Ovary (tissue), 9 donors: ENCODE measurements around the gene FAM13C. TPM values are rescaled to one million over a fixed set of nuclear protein-coding genes. Genes with fewer than 3 reads are reported as not detected.
"Not testable (repeated sequence)": the region's sequence is repeated elsewhere in the genome, so short reads cannot be mapped to it uniquely, and the experiment has no call there.

Experiments
- DNase-seq, 5 donors: peaks; one replicate each; pipeline ENCODE4 v3.0.0-alpha.2; 2019 to 2020
- H3K27ac ChIP-seq, 2 donors: fragments of 200-600 bp; one replicate each; pipeline versions ENCODE4 v1.5.1 to v1.8.0; 2019 to 2022
- H3K27me3 ChIP-seq: fragments of 200-600 bp; one replicate; pipeline ENCODE4 v1.8.0; 2022
- H3K36me3 ChIP-seq: fragments of 200-600 bp; sonication (generic); one replicate; pipeline ENCODE4 v1.5.1; 2019
- H3K4me1 ChIP-seq: one replicate; pipeline ENCODE4 v1.8.1; 2013; ENCODE audit warnings: mild to moderate bottlenecking, moderate library complexity; ENCODE audit not compliant: insufficient read depth
- H3K4me3 ChIP-seq: fragments of 200-600 bp; sonication (generic); one replicate; pipeline ENCODE4 v1.5.1; 2017
- H3K9me3 ChIP-seq, 2 donors: fragments of 200-600 bp in 1 of 2; sonication (generic) in 1 of 2; one replicate each; pipeline versions ENCODE4 v1.5.1 to v1.8.1; 2013 to 2019; ENCODE audit warnings: mild to moderate bottlenecking in 1 of 2, moderate library complexity in 1 of 2
- CTCF ChIP-seq, 3 donors: fragments of 450-650 bp in 2 of 3; fragments of 200-600 bp in 1 of 3; IDR thresholded peaks; one replicate each; pipeline versions ENCODE4 v1.5.1 to v1.8.0; 2016 to 2022; ENCODE audit warnings: antibody characterized with exemption in 3 of 3, mild to moderate bottlenecking in 1 of 3
- EP300 ChIP-seq: sonication (generic); formaldehyde crosslinking; IDR thresholded peaks from one replicate; pipeline ENCODE4 v1.6.1; 2017; ENCODE audit warnings: antibody characterized with exemption
- POLR2A ChIP-seq: fragments of 450-650 bp; IDR thresholded peaks from one replicate; pipeline ENCODE4 v1.6.1; 2017; ENCODE audit warnings: antibody characterized with exemption, mild to moderate bottlenecking, moderate library complexity
- WGBS, 3 donors: extraction: QIAGEN DNeasy Blood & Tissue Kit in 1 of 3; methylation state at CpG; one replicate each; pipeline versions ENCODE4 v1.1.5 to v1.1.7; 2013 to 2017; 5-methylcytosine and 5-hydroxymethylcytosine counted together
- intact Hi-C, 4 donors: fragments of 100-400 bp; cut with DNase I; formaldehyde crosslinking; loops; one replicate each; pipeline versions ENCODE4 v1.11.0 to v1.15.1; 2022 to 2023
- polyA plus RNA-seq, 2 donors: library from polyadenylated mRNA; stranded (reverse); fragments of 200-250 nt in 1 of 2; fragments of 350-450 nt in 1 of 2; fragmentation: Illumina TruSeq in 1 of 2; extraction: RNeasy Lipid Tissue Mini Kit (QIAGEN cat#74804) in 1 of 2; gene quantifications; one replicate each; pipeline ENCODE4 v1.2.3, GENCODE V29; 2013 to 2014
- total RNA-seq, 7 donors: library from RNA; depleted of rRNA in 2 of 7; stranded (reverse); fragments of >200 nt in 2 of 7; fragmentation: NEBNext Ultra II Directional in 3 of 7; extraction: Animal tissue kit (Norgen Biotek cat#: 25700) in 3 of 7; gene quantifications; one replicate each; pipeline versions ENCODE4 v1.1.0 to v1.2.4, GENCODE V29; 2016 to 2023
- donor health status: DM: no; HTN: no; CAD: no; lungs with moderate emphysema.
- donor health status: DM: no; HTN: no; CAD: no.
- donor health status: Bipolar disorder and iron deficiency.
- donor health status: DM: yes; HTN: yes; CAD: no.
- donor health status: DM: no; HTN: no; CAD: no.
- donor health status: DM: yes; HTN: yes; CAD: no.

Gene FAM13C
- total and polyA plus RNA-seq, 9 donors = 11.9 to 35.2 (median 20.2) TPM

DNA sequence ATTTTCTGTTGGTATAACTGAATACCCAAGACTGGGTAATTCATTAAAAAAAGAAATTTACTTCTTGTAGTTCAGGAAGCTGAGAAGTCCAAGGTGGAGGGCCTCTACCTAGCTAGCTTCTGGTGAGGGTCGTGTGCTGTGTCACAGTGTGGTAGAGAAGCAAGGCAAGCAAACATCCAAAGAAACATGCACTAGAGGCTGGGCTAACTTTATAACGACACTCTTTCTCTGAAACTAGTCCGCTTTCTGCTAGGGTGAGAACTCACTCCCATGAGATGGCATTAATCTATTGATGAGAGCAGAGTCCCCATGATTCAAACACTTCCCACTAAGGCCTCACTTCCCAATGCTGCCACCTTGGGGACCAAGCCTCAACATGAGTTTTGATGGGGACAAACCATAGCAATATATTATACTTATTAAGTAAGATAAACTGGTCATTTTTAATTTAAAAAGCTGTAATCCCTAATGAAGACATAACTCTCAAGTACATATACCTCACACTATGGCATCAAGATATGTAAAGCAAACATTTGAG lies 135.1 kb downstream of the FAM13C start:
- no peak overlapping the region for H3K27ac ChIP-seq
- TF ChIP-seq EP300 = no peak
- no peak for DNase-seq
- H3K4me1 ChIP-seq = no peaks in the 10 kb centered on the region
- WGBS, 3 donors = 95 to 97% (median 96%) methylated on average over 3 of the region's 3 CpGs
- no peak overlapping the region for H3K4me3 ChIP-seq
- no peaks in the 10 kb centered on the region for H3K9me3 ChIP-seq
- H3K27me3 ChIP-seq = no peaks in the 10 kb centered on the region
- intact Hi-C loops = loop anchor here in 1 of 4 donors (10.0 kb wide), 1 partner anchor 272 kb away; no protein-coding TSS in a partner anchor
- H3K36me3 ChIP-seq = no peaks in the 10 kb centered on the region

DNA sequence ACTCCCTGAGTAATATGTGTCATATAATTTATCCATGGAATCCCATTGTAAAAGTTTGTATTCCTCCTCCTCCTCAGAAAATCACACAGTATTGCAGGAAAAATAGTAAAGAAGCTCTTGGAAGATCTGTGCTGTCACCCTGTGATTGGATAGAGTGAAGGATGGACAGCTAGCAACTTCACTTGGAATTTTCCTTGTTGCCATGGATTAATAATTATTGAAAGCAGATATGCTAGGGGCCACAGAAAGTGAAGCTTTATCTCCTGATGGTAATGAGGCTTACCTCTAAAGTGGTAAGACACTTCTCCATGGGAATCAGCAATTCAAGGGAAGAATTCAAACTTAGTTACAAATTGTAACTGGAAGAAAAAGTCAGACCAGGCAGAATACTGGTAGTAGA lies 137.1 kb downstream of the FAM13C start:
- no peak overlapping the region for H3K27ac ChIP-seq
- H3K9me3 ChIP-seq = no peaks in the 10 kb centered on the region
- no peak overlapping the region for H3K4me3 ChIP-seq
- no peak for DNase-seq
- intact Hi-C loops = loop anchor here in 1 of 4 donors (10.0 kb wide), 1 partner anchor 270 kb away; no protein-coding TSS in a partner anchor
- no peaks in the 10 kb centered on the region for H3K36me3 ChIP-seq
- no peaks in the 10 kb centered on the region for H3K27me3 ChIP-seq
- H3K4me1 ChIP-seq = no peaks in the 10 kb centered on the region
- TF ChIP-seq POLR2A (no peak), CTCF (IDR thresholded peaks at IDR 0.05) (no peak), EP300 (no peak)

- 55 to 64% (median 60%) methylated on average over 2 of the region's 2 CpGs for WGBS, 3 donors
- not testable (repeated sequence) for H3K4me3 ChIP-seq, H3K27me3 ChIP-seq, H3K9me3 ChIP-seq, H3K36me3 ChIP-seq, H3K4me1 ChIP-seq, DNase-seq, H3K27ac ChIP-seq
- intact Hi-C loops = loop anchor here in 1 of 4 donors (10.0 kb wide), 1 partner anchor 269 kb away; no protein-coding TSS in a partner anchor
Measured at GRCh38 chr10:59223597-59223996, 138.8 kb downstream of the FAM13C start.

- Histone ChIP-seq H3K4me3 (no peak overlapping the region), H3K27me3 (no peaks in the 10 kb centered on the region), H3K36me3 (no peaks in the 10 kb centered on the region), H3K4me1 (no peaks in the 10 kb centered on the region), H3K27ac (no peak overlapping the region), H3K9me3 (no peaks in the 10 kb centered on the region)
- TF ChIP-seq CTCF (IDR thresholded peaks at IDR 0.05) = no peak
- TF ChIP-seq EP300 = no peak
- TF ChIP-seq POLR2A = no peak
- intact Hi-C loops = loop anchor here in 1 of 4 donors (10.0 kb wide), 1 partner anchor 268 kb away; no protein-coding TSS in a partner anchor
- no peak for DNase-seq
Measured at GRCh38 chr10:59222788-59223187, 139.6 kb downstream of the FAM13C start.

GRCh38 chr10:59216178-59216869 lies 146.0 kb downstream of the FAM13C start:
- no peak overlapping the region for H3K4me3 ChIP-seq
- WGBS, 3 donors = 58 to 62% (median 59%) methylated on average over 4 of the region's 4 CpGs
- no peak for DNase-seq
- H3K9me3 ChIP-seq = no peaks in the 10 kb centered on the region
- TF ChIP-seq CTCF (IDR thresholded peaks at IDR 0.05) = no peak
- no peak for TF ChIP-seq EP300
- no peak for TF ChIP-seq POLR2A
- H3K27ac ChIP-seq = no peak overlapping the region
- H3K4me1 ChIP-seq = no peaks in the 10 kb centered on the region
- intact Hi-C loops = no loop called here
- H3K36me3 ChIP-seq = no peaks in the 10 kb centered on the region
- H3K27me3 ChIP-seq = no peaks in the 10 kb centered on the region
